ENCODE measurements around the gene DCHS2.

DCHS2 gene

GRCh38 chr4:154490234-154490582 lies 1.4 kb downstream of the DCHS2 start:
- no peak for DNase-seq

GRCh38 chr4:154489558-154490233 lies 1.9 kb downstream of the DCHS2 start:
- no peak for DNase-seq

- no peak for DNase-seq
These were observed 4.5 kb downstream of the DCHS2 start for GRCh38 chr4:154487145-154487544.

GRCh38 chr4:154485127-154485773 lies 6.3 kb downstream of the DCHS2 start:
- DNase-seq = no peak

- DNase-seq = no peak
These were observed 13.1 kb downstream of the DCHS2 start for GRCh38 chr4:154478547-154478946.

- no peak for DNase-seq
These were observed 13.5 kb downstream of the DCHS2 start for GRCh38 chr4:154478128-154478527.

- no peak for DNase-seq
These were observed 15.4 kb downstream of the DCHS2 start for GRCh38 chr4:154476232-154476631.

- no peak for DNase-seq
These were observed 15.8 kb downstream of the DCHS2 start for GRCh38 chr4:154475820-154476219.

- DNase-seq = no peak
These were observed 18.1 kb downstream of the DCHS2 start for GRCh38 chr4:154473497-154473896.

- no peak for DNase-seq
These were observed 18.7 kb downstream of the DCHS2 start for GRCh38 chr4:154472858-154473257.

- no peak for DNase-seq
These were observed 19.9 kb downstream of the DCHS2 start for GRCh38 chr4:154471526-154472331.

GRCh38 chr4:154471032-154471431 lies 20.6 kb downstream of the DCHS2 start:
- DNase-seq = no peak

GRCh38 chr4:154467886-154468285 lies 23.7 kb downstream of the DCHS2 start:
- DNase-seq = no peak

GRCh38 chr4:154466336-154466735 lies 25.3 kb downstream of the DCHS2 start:
- DNase-seq = no peak

GRCh38 chr4:154465085-154465484 lies 26.5 kb downstream of the DCHS2 start:
- no peak for DNase-seq

GRCh38 chr4:154464654-154465053 lies 26.9 kb downstream of the DCHS2 start:
- DNase-seq = no peak

GRCh38 chr4:154462081-154462810 lies 29.4 kb downstream of the DCHS2 start:
- no peak for DNase-seq

GRCh38 chr4:154457471-154457870 lies 34.1 kb downstream of the DCHS2 start:
- no peak for DNase-seq

GRCh38 chr4:154456889-154457288 lies 34.7 kb downstream of the DCHS2 start:
- DNase-seq = no peak

- DNase-seq = no peak
These were observed 35.4 kb downstream of the DCHS2 start for GRCh38 chr4:154456240-154456639.

- DNase-seq = no peak
These were observed 36.5 kb downstream of the DCHS2 start for GRCh38 chr4:154455111-154455510.

- DNase-seq = no peak
These were observed 36.9 kb downstream of the DCHS2 start for GRCh38 chr4:154454710-154455109.

- no peak for DNase-seq
These were observed 38.7 kb downstream of the DCHS2 start for GRCh38 chr4:154452798-154453346.
